Transverse colon (tissue), 4 donors: ENCODE results near the gene EML6.

ENCODE experiments used
- EP300 ChIP-seq: sonication (generic); formaldehyde crosslinking; IDR thresholded peaks from one replicate; pipeline ENCODE4 v1.6.1; 2017; ENCODE audit warnings: antibody characterized with exemption, low read depth
- POLR2A ChIP-seq: fragments of 450-650 bp; IDR thresholded peaks from one replicate; pipeline ENCODE4 v1.6.1; 2016; ENCODE audit warnings: antibody characterized with exemption, mild to moderate bottlenecking, moderate library complexity
- POLR2AphosphoS5 ChIP-seq, 3 donors: sonication (generic); formaldehyde crosslinking; IDR thresholded peaks; one replicate each; pipeline ENCODE4 v1.6.1; 2016; ENCODE audit warnings: antibody characterized with exemption in 3 of 3
- TF ChIP-seq, protein P1 (sequence below), 5 experiments: fragments of 200-600 bp in 3 of 5; fragments of 450-650 bp in 2 of 5; sonication (generic) in 3 of 5; IDR thresholded peaks; 1 replicate in 2 of 5; 2 replicates in 3 of 5; pipeline ENCODE4 v1.5.1; 2016 to 2017; ENCODE audit warnings: antibody characterized with exemption in 5 of 5, inconsistent platforms in 3 of 5, mild to moderate bottlenecking in 2 of 5, moderate library complexity in 1 of 5

GRCh38 chr2:54783349-54783748 lies 59.9 kb downstream of the EML6 start:
- TF ChIP-seq, protein P1, sequence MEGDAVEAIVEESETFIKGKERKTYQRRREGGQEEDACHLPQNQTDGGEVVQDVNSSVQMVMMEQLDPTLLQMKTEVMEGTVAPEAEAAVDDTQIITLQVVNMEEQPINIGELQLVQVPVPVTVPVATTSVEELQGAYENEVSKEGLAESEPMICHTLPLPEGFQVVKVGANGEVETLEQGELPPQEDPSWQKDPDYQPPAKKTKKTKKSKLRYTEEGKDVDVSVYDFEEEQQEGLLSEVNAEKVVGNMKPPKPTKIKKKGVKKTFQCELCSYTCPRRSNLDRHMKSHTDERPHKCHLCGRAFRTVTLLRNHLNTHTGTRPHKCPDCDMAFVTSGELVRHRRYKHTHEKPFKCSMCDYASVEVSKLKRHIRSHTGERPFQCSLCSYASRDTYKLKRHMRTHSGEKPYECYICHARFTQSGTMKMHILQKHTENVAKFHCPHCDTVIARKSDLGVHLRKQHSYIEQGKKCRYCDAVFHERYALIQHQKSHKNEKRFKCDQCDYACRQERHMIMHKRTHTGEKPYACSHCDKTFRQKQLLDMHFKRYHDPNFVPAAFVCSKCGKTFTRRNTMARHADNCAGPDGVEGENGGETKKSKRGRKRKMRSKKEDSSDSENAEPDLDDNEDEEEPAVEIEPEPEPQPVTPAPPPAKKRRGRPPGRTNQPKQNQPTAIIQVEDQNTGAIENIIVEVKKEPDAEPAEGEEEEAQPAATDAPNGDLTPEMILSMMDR (IDR thresholded peaks at IDR 0.05) = no peak
- no peak for TF ChIP-seq EP300
- TF ChIP-seq POLR2AphosphoS5 (IDR thresholded peaks at IDR 0.05) = no peak
- no peak for TF ChIP-seq POLR2A
